IPS DF 4.7 (cell line): ENCODE measurements around the gene CUX1.

Source experiments
- DNase-seq: peaks from one replicate; pipeline ENCODE4 v3.0.0-alpha.2; 2013; ENCODE audit warnings: low spot score; ENCODE audit errors: extremely low read depth

Gene CUX1

GRCh38 chr7:102258749-102259107 is 441.3 kb downstream of the CUX1 start:
- DNase-seq: no peak

GRCh38 chr7:102260856-102261255 is 443.4 kb downstream of the CUX1 start:
- no peak for DNase-seq

GRCh38 chr7:102261451-102261850 is 444.0 kb downstream of the CUX1 start:
- DNase-seq: no peak

GRCh38 chr7:102262546-102262945 is 445.1 kb downstream of the CUX1 start:
- no peak for DNase-seq

GRCh38 chr7:102264367-102264891 is 447.0 kb downstream of the CUX1 start:
- DNase-seq: no peak

GRCh38 chr7:102266541-102266940 is 449.1 kb downstream of the CUX1 start:
- no peak for DNase-seq

- DNase-seq: no peak
Measured at GRCh38 chr7:102268635-102269034, 451.2 kb downstream of the CUX1 start.

- DNase-seq: no peak
Measured at GRCh38 chr7:102270178-102270887, 452.9 kb downstream of the CUX1 start.

- DNase-seq: no peak
Measured at GRCh38 chr7:102271158-102271798, 453.9 kb downstream of the CUX1 start.

GRCh38 chr7:102272075-102272916 is 454.9 kb downstream of the CUX1 start:
- no peak for DNase-seq

GRCh38 chr7:102272917-102273748 is 455.7 kb downstream of the CUX1 start:
- DNase-seq: no peak

GRCh38 chr7:102273749-102274712 is 456.6 kb downstream of the CUX1 start:
- no peak for DNase-seq

- DNase-seq: no peak
Measured at GRCh38 chr7:102275123-102275703, 457.8 kb downstream of the CUX1 start.

- no peak for DNase-seq
Measured at GRCh38 chr7:102277901-102278300, 460.5 kb downstream of the CUX1 start.

- DNase-seq: no peak
Measured at GRCh38 chr7:102279537-102280400, 462.3 kb downstream of the CUX1 start.

GRCh38 chr7:102280521-102280920 is 463.1 kb downstream of the CUX1 start:
- no peak for DNase-seq

GRCh38 chr7:102281785-102282184 is 464.4 kb downstream of the CUX1 start:
- DNase-seq: no peak

- DNase-seq: no peak
Measured at GRCh38 chr7:102282465-102283362, 465.3 kb downstream of the CUX1 start.
